Measurements from ENCODE around the gene ZDHHC11B.
A peak's percentile ranks its signal among the peaks of the same experiment; 100 is the strongest.

DNA sequence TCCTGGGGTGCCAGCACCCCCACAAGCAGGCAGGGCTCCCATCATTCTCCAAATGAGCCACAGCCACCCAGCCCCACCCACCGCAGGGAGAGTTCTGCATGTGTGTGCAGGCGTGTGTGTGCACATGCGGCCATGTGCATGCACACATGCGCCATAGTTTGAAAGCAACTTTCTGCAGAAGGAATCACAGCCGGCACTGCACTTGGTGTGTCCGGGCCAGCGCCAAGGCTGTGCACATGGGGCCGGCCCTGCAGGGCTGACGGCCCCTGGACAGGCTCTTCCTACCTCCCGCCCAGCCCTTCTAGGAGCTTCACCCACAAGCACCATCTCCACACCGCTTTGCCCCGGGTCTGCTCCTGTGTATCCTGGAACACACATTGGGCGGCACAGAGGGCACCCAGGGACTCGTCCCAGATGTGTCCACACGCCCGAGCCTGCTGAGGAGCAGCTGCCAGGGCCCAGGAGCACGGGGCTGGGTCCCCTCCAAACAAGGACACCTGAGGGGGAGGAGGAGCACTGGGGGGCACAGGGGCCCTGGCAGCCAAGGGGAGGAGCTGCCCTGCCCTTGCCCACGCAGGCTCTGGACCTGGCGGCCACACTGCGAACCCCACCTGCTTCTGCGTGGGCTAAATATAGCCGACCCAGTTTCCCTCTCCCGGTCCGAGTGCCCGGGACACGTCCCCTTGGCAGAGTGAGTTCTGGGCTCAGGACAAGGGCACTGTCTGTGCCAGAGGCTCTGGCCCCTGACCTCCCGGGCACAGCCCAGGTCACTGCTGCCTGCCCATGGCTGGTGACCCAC lies 110.5 kb downstream of the ZDHHC11B start:
- TF ChIP-seq POLR2A (IDR thresholded peaks at IDR 0.05), result no peak
- TF ChIP-seq, protein P1, sequence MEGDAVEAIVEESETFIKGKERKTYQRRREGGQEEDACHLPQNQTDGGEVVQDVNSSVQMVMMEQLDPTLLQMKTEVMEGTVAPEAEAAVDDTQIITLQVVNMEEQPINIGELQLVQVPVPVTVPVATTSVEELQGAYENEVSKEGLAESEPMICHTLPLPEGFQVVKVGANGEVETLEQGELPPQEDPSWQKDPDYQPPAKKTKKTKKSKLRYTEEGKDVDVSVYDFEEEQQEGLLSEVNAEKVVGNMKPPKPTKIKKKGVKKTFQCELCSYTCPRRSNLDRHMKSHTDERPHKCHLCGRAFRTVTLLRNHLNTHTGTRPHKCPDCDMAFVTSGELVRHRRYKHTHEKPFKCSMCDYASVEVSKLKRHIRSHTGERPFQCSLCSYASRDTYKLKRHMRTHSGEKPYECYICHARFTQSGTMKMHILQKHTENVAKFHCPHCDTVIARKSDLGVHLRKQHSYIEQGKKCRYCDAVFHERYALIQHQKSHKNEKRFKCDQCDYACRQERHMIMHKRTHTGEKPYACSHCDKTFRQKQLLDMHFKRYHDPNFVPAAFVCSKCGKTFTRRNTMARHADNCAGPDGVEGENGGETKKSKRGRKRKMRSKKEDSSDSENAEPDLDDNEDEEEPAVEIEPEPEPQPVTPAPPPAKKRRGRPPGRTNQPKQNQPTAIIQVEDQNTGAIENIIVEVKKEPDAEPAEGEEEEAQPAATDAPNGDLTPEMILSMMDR (IDR thresholded peaks at IDR 0.05 in 4 of 5, conservative IDR thresholded peaks at IDR 0.05 in 1 of 5), result peak in 3 of 5 experiments; percentile 15 to 45 (median 36)

All from gastrocnemius medialis (tissue), 4 donors.